Measurements from ENCODE around the gene MRPL10.

MRPL10 gene

DNA sequence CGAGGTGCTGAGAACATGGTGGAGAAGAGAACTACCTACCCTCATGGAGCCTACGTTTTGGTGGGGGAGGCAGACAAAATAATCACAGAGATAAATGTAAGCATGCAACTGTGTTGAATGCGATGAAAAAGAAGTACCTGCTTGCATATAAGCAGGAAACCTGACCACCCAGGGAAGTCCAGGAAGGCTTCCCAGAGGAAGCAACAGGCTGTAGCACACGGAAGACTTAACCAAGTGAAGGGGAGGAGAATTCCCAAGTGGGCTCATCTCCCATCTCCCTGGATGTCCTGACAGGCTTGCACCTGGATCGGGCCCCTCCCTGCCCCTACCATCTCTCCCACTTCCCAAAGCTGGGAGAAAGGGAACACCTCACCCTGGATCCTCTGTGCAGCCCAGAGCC, 7.7 kb upstream of the MRPL10 start:
- DNase-seq (ENCODE audit: low spot score), result no peak

DNA sequence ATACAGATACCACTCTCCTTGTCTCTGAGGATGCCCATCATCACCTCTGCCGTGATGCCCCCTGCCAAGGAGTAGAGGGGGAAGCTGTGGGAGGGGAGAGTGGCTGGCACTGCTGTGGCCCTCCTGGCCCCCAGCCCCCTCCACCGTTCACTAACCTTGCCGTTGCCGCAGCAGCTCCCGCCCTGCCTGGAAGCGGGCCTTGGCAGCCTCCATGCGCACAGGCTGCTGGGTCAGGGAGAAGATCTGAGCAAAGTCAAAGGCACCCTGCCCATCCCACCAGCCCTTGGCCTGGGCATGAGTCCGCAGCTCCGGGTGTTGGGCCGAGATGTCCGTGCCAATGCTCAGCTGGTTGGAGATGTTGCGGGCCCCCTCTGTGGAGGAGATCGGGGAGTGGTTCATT, 7.3 kb upstream of the MRPL10 start:
- DNase-seq (ENCODE audit: low spot score), result no peak

DNA sequence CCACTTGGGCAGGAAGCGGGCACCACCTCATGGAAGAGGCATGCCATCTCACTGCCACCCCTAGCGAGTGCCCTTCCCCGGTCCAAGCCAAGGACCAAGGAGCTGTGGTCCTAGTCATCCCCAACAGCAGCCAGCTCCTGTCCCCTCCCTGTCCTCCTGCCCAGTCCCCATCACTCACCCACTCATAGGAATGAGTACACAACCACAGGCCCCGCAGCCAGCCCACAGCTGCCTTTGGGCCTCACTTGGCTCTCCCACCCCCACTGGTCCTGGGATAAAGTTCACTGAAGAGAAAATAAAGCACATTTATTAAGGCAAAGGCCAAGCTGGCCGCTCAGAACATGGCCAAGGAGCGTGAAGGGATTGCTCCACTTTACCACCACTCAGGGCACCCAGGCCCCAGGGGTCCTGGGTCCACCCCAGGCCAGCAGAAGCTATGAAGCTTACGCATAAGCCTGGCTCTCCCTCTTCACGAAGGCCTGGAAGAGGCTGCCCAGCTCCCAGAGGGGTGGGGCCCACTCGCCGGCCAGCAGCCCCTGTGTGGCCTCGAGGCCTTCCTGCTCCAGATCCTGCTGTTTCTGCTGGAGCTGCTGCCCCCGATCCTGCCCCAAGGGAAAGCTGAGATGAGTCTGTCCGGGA, 6.2 kb upstream of the MRPL10 start:
- no peak for DNase-seq (ENCODE audit: low spot score)

DNA sequence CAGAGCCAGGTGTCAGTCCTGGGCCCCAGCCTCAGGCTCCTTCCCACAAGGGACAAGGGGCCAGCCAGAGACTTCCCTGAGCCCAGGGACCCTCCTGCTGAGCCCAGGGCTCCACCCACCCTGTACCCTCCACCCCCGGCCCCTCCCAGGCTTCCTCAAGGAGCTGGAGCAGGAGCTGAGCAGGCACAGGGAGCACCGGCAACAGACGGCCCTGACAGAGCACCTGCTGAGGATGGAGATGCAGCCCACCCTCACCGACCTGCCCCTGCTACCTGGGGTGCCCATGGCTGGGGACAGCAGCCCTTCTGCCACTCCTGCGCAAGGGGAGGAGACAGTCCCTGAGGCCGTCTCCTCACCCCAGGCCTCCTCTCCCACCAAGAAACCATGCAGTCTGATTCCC, 5.3 kb upstream of the MRPL10 start:
- no peak for DNase-seq (ENCODE audit: low spot score)

DNA sequence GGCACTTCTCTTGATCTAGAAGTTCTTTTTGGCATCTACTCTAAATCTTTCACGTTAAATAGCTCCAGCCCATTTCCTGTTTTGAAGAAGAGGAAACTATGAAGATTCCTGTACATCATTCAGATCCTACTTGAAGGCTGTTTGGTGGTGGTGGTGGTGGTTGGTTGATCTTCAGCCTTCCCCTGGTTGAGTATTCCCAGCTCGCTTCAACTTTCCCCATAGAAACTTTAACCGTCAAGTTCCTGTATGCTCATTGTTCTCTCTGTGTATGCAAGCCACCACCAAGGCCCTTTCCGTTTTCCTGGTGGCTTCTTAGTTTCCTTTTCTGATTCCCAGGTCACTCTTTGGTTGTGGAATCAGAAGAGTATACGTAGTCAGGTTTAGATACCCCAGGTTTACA, 3.4 kb upstream of the MRPL10 start:
- DNase-seq (ENCODE audit: low spot score), result no peak

DNA sequence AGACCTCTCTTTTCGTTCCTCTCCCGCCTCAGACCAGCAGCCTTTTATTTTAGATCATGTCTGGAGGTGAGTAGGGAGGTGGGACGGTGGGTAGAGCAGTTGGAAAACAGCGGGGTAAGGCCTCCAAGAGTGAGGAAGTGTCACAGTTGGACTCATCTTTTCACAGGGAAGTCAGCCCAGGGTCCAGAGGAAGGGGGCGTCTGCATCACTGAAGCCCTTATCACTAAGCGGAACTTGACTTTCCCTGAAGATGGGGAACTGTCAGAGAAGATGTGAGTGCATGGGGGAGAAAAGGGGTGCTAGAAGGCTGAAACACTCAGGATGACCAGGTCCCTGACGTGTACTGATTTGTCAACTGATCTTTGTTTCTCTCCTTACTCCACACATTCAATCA, 590 bp upstream of the MRPL10 start:
- no peak for DNase-seq (ENCODE audit: low spot score)

DNA sequence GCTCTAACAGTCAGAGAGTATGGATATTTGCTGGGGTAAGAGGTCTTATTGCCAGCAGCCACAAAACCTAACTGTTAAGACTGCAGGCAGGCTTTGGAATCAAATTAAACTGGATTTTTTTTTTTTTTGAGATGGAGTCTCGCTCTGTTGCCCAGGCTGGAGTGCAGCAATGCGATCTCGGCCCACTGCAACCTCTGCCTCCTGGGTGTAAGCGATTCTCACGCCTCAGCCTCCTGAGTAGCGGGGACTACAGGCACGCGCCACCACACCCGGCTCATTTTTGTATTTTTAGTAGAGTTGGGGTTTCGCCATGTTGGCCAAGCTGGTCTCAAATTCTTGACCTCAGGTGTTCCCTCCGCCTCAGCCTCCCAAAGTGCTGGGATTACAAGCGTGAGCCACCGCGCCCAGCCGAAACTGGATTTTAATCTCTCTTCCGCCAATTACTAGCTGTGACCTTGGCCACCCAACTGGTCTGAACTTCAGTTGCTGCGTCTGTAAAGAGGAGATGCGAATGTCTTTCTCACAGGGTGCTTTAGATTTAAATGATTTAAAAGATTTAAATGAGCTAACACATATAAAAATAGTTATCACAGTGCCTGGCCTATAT, 842 bp downstream of the MRPL10 start:
- DNase-seq (ENCODE audit: low spot score), result no peak

DNA sequence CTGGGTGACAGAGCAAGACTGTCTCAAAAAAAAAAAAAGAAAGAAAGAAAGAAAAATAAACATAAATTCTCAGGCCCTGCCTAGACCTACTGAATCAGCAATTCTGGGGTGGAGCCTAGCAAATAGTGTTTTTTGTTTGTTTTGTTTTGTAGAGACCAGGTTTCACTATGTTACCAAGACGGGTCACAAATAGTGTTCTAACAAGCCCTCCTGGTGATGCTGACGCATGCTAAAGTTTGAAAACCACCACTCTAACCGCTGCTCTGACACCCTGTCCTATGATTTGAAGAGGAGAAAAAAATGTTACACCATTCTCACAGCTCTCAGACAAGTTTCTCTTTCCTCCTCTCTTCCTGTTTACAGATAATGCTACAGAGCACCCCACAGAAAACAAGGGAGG, 1.5 kb downstream of the MRPL10 start:
- no peak for DNase-seq (ENCODE audit: low spot score)

DNA sequence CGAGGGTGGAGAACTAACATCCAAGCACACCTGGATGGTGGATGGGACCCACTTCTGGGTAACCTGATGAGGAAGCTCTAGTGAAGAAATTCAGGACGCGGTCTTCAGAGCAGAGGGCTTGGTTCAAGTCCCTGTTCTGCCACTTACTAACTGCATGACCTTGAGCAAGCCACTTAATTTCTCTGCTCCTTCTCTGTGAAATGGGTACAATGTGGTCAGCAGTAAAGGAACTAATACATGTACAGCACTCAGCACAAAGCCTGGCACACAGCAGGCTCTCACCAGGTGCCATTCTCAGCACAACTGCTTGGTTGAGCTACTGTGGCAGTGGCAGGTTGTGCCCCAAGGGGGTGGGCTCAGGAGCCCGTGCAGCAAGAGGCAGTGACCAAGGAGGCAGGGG, 7.8 kb downstream of the MRPL10 start:
- DNase-seq (ENCODE audit: low spot score), result no peak

DNA sequence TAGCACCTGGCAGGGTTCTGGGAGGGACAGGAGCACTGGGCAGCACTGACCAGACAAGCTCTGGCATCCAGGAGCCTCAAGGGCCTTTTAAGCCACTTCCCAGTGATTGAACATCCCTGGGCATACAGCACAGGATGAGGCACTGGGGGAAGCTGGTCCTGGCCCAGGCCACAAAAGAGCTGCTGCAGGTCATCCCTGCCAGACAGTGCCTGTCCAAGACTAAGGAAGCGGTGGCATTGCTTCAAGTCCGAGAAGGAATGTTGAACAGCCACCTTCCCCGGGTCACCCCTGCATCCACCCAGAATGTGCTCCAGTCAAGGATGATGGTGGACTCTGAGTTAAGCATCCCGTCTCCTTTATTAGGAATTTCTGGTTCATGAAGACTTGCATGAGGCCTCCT, 8.6 kb downstream of the MRPL10 start:
- no peak for DNase-seq (ENCODE audit: low spot score)

DNA sequence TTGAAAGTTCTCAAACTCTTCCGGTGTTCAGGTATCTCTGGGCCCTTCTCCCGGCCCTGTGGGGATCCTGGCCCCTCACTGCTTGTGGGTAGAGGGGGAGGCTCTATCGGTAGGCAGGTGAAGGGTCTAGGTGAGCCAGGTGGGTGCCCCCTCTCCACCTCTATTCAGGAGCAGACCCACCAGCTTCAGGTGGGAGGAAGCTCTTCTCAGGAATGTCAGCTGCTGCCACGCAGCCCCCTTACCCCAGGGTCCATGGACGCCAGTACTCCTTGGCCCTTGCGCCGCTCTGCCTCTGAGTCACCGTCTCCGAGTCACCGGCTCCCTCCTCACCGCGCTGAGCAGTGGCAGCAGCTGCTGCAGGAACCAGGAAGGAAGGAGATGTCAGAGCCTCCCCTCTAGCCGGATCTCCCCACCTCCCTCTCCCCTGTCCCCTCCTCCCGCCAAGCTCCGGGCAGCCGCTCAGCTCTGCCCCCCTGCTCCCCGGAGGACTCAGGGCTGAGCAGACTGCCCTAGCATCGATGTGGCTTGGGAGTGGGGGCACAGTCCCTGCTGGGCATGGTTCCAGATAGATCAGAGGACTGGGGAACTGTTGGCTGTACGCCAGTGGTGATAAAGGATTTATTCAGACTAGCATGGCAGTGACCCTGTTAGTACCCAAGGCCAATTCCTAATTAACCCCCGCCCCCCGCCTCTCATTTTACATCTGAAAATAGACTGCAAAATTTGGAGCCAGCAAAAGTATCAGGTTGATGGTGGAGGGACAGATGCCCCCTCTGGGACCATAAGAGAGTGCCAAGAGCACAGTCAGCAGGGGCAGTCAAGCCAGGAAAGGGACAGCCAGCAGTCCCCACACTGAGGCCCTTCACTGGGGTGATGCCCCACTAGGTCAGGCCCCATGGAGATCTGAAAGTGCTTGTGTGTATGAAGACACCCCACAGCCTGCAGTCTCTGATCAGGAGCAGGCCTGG, 9.6 kb downstream of the MRPL10 start, which contains the start of gene OSBPL7:
Gene OSBPL7, minus strand, starts transcription at position 371 of the 968 bp plus-strand sequence. CDS start 1,516 bp downstream, outside the sequence.
- peak; percentile 57 for DNase-seq (ENCODE audit: low spot score)

DNA sequence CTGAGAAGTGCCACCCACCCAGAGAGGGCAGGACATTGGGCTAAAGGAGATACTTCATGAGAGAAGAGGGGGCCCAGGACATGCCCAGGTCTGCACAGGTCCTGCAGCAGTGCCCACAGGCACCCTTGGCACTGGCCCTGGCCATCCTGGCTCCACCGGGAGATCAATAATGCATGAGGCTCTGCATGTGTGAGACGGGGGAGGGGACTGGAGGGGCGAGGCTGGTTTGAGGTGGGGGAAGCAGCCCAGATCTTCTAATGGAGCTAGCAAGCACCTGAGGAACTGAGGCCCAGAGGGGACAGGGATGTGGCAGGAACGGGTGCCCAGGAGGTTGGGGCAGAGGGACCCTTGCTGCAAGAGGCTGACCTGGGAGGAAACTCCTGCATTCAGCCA, 10.3 kb downstream of the MRPL10 start:
- no peak for DNase-seq (ENCODE audit: low spot score)

DNA sequence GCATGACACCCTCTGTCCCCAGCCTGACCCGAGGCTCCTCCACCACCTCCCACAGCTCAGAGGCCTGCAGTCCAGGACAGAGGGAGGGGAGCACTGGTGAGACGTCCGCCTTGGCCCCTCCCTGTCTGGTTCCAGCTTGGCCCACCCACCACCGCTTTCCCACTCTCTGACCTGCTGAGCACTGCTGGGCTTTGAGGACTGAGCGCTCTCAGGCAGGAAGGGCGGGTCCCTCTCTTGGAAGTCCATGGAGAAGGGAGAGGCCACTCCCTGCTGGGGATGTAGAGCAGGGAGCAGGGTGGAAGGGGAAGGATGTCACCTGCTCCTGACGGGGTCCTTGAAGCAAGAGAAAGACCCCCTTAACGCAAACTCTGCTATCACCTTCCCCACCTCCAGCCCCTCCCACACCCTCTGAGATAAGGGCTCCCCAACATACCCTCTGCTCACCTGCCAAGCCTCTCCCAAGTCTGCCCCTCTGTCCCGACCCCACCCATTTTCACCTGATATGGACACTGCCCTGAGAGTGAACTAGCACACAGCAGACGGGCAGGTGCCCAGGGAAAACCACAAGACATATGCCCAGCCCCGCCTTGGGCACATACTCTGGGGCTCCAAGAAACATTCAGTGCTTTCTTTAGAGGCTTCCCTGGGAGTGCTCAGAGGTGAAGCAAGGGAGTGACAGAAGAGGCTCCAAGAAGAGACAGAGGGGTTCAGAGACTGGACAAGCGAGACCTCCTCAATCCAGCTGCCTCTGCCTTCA, 11.1 kb downstream of the MRPL10 start:
- no peak for DNase-seq (ENCODE audit: low spot score)

DNA sequence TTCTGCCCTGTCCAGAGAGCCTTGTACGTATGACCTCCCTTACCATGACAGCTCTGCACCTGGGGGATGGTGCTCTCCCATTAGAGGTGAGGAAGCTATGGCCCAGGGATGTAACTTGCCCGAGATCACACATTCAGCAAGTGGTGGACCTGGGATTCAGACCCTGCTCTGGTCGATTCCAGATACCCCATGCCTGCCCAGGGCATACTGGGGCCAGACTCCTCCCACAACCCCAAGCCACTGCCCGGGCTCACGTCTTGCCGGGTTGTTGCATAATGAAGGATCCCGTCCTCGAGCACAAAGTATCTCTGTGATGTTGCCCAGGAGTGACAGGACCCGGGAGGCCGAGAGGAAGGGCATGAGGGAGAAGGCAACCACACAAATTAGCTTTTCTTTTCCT, 11.9 kb downstream of the MRPL10 start:
- no peak for DNase-seq (ENCODE audit: low spot score)

DNA sequence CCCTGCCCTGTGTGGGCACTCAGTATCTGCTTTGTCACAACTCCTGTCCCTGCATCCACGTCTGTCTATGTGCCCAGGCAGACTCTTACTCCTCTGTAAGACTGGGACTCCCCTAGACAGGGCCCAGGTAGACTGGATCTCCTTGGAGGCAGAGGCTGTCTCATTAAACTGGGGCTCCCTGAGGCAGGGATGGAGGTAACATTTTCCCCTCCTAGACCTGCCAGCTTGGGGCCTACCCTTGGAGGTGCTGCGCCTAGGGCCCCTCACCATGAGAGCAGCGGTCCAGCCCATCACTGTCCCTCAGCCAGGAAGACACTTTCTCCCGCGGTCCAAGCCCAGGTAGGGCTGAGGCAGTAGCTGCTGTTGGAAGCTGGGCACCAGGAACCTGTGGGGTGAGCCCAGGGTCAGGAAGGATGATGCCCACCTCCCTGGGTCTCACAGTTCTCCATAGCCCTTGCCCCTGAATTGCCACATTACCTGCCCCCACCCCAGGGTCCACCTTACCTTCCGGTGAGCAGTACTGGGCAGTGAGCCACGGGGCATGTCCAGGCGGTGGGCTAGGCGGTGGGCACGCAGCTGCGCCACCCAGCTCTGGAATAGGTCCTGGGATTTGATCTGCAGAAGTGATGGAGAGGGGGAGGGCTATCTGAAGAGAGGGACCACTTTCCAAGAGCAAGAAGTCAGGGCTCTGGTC, 13.2 kb downstream of the MRPL10 start:
- no peak for DNase-seq (ENCODE audit: low spot score)

DNA sequence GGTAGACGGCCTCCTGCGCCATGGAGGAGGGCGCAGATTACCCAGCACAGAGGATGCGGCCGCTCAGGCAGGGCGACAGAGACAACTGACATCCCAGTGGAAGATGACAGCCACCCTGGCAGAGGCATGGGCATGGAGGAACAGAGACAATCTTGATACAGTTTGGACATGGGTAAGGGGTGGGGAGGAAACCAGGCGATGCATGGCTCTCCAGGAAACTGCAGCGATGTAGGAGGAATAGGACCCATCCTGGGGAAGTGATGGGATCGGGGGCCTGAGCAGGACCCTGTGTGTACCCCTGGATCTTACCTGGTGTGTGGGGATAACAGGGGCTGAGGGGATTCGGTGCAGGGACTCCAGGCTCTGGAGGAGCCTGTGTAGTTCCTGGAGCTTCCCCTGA, 14.4 kb downstream of the MRPL10 start:
- no peak for DNase-seq (ENCODE audit: low spot score)

DNA sequence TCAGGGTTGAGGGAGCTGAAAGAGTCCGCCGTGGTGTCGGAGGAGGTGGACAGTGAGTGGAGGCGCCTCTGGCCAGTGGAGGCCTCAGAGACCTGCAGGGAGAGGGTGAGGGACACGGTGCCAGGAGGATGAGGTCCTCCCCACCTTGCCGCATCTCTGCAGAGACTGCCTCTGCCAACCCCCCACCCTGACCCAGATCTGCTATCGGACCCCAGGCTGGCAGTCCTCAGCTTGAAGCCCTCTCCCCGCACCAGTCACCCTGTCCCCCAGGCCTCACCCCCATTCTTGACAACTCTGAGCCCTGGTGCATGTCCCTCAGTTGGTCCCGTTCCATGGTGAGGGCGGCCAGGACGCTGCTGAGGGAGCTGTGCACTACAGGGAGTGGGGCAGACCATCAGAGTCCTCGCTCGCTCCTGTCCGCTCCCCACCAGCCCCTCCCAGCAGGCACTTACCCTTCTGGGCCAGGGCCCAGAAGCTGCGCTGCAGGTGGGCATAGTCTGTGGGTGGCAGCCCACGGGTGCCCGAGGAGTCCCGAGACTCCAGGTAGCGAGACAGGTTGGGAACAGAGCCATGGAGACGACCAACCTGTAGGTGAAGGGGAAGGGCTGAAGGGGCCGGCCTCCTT, 15.1 kb downstream of the MRPL10 start:
- no peak for DNase-seq (ENCODE audit: low spot score)

DNA sequence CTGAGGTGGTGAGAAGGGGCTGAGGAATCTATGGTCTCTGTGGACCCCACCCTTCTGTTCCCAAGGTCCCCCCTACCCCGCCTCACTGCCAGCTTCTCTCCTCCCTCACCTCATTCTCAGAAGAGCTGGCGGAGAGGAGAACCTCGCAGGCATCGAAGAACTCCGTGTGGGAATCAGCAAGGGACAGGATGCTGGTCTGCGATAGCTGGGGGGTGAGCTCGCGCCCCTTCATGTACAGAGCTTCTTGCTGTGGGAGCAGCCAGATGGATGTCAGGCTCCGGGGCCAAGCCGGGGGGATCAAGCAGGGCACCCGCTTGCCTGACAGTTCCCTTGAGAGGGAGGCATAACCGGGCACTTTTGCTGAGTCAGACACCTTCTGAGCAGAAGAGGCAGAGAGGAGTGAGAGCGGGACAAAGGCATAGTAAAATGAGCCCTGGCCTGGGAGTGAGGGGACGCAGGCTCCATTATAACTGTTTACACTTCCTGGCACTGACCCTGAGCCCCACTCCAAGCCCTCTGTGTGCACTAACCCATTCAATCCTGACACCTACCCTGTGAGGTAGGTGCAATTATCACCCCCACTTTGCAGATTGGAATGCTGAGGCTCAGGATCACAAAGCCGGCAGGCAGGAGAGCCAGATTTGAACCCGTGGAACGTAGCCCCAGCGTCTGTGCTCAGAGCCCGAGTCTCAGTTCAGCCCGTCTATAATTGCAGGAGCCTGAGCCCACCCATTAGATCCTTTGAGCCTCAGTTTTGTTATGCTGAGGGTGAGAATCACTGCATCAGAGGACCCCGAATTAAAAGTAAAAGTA, 16.0 kb downstream of the MRPL10 start:
- DNase-seq (ENCODE audit: low spot score), result no peak

DNA sequence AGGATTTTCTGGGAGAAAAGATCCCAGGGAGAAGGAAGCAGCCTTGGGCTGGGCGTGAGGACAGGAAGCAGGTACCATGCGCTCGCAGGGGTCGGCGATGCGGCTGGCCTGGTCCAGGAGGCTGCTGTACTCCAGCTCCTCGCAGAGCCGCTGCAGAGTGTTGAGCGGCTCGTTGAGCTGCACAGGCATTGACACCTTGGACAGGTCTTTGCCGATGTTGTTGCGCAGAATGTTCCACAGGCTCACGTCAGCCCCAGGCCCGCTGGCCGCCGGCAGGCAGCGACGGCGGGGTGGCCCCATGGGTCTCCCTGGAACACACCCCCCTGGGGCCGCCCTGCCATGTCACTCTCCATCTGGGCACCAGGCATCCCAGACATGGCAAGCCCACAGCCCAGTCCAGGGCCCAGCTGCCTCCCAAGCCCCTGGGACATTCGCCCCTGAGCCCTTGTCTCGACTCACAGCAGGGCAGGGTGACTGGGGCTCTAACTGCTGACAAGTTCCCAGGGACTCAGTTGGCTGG, 17.8 kb downstream of the MRPL10 start:
- DNase-seq (ENCODE audit: low spot score), result no peak

DNA sequence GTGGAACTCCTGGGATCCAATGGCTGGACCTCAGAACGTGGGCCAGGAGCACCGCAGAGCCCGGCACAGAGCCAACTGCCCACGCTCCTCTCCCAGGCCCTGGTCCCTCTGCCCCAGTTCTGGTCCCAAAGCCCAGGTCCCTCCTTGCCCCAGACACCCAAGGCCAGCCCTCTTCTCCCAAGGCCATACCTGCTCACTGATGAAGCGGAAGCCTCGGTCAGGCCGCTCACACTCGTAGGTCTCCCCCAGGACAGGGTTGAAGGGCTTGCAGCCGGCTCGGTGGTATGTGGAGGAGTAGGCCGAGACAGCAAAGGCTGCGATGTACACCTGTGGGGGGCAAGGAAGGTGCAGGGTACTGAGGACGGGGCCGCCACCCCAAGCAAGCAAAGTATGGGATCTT, 18.3 kb downstream of the MRPL10 start:
- no peak for DNase-seq (ENCODE audit: low spot score)
